Peyer's patch (tissue), 4 donors: ENCODE data around the gene SPATA2L.

Source experiments
- CTCF ChIP-seq, 6 experiments: fragments of 450-650 bp in 4 of 6; fragments of 200-600 bp in 2 of 6; sonication (generic) in 1 of 6; IDR thresholded peaks; one replicate each; pipeline ENCODE4 v1.5.1; 2017 to 2019; ENCODE audit warnings: antibody characterized with exemption in 6 of 6, mild to moderate bottlenecking in 3 of 6, moderate library complexity in 1 of 6
- POLR2A ChIP-seq, 2 donors: fragments of 450-650 bp; IDR thresholded peaks; one replicate each; pipeline ENCODE4 v1.5.1; 2017; ENCODE audit warnings: antibody characterized with exemption in 2 of 2, mild to moderate bottlenecking in 2 of 2, moderate library complexity in 2 of 2

- TF ChIP-seq CTCF (IDR thresholded peaks at IDR 0.05) = no peak
- TF ChIP-seq POLR2A (IDR thresholded peaks at IDR 0.05) = no peak
These were observed 10.8 kb upstream of the SPATA2L start for GRCh38 chr16:89712274-89712781.
